HG03520 (cell line): ENCODE results near the gene GJA10.
"Not testable (repeated sequence)": the region's sequence is repeated elsewhere in the genome, so short reads cannot be mapped to it uniquely, and the experiment has no call there.

Source experiments
- ATAC-seq: cut with Tn5 transposase; IDR thresholded peaks from one replicate; pipeline ENCODE4 v1.9.1; 2021; ENCODE audit warnings: mild to moderate bottlenecking, moderate library complexity; ENCODE audit not compliant: unreplicated experiment

GJA10 gene

DNA sequence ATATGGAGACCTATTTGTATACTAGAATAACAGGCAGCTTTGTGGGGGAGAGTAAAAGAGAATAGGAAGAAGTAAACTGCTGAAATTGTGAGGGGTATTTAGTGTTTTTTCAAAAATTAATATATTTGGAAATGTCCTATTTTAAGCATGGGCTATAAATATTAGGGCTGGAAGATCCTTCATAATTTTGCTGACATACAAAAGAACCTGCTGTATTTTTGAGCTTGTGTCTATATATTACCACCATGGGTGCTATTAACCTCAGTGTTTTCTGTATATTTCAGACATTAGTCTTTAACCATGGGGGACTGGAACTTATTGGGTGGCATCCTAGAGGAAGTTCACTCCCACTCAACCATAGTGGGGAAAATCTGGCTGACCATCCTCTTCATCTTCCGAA, at the start of gene GJA10:
Gene GJA10 (plus strand): TSS at position 301 of the 400 bp plus-strand sequence. CDS start 0 bp downstream, at position 301.
- ATAC-seq = no peak

DNA sequence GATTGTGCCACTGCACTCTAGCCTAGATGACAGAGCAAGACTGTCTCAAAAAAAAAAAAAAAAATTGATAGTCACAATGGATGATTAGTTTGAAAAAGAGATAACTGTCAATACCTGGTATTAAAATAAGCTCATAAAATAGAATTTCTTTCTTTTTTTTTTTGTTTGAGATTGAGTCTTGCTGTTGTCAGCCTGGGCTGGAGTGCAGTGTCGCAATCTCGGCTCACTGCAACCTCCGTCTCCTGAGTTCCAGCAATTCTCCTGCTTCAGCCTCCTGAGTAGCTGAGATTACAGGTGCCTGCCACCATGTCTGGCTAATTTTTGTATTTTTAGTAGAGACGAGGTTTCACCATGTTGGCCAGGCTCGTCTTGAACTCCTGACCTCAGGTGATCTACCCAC, 46.8 kb upstream of the GJA10 start:
- not testable (repeated sequence) for ATAC-seq

DNA sequence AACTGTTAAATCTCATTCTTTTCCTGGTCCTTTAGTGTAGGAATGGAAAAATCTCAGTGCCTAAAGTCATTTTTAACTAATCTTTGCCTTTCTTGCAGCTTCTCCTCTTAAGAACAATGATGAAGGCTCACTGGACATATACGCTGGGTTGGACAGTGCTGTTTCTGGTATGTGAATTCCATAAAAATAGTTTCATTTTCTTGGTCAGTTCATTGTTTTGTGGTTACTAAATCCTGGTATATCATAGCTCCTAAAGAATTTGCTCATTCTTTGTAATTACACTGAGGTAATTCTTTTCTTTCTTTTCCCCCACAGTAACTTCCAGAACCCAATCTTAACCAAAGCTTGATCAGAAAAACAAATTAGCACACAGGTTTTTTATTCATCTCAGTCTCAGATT, 41.2 kb upstream of the GJA10 start:
- ATAC-seq = no peak

DNA sequence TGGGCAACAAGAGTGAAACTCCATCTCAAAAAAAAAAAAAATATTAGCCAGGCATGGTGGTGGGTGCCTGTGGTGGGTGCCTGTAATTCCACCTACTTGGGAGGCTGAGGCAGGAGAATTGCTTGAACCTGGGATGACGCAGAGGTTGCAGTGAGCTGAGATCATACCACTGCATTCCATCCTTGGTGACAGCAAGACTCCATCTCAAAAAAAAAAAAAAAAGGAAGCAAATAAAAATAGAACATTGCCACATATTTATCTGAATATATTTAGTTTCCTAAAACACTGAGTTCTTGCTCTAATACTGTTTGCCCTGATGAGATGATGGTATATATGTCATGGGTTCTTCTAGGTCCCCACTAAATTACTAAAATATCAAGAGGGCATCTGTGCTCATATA, 36.2 kb upstream of the GJA10 start:
- ATAC-seq = no peak

DNA sequence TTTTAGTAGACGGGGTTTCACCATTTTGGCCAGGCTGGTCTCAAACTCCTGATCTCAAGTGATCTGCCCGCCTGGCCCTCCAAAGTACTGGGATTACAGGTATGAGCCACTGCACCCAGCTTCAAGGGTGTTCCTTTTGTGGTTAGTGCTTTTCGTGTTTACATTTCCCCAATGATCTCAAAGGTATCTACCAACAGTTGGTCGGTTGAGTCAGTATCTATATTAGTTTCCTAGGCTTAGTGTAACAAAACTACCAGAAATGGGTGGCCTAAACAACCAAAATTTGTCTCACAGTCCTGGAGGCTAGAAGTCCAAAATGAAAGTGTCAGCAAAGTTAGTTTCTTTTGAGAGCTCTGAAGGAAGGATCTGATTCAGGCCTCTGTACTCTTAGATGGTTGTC, 34.5 kb upstream of the GJA10 start:
- peak; percentile 46 for ATAC-seq

DNA sequence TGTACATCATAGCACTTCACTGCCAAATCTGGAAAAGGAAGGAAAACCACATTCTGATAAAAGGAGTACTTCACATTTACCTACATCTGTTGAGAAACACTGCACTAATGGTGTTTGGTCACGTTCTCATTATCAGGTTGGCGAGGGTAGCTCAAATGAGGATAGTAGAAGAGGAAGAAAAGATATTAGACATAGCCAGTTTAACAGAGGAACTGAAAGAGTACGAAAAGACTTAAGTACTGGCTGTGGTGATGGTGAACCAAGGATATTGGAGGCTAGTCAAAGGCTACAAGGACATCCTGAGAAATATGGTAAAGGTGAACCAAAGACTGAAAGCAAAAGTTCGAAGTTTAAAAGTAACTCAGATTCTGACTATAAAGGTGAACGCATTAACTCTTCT, 32.0 kb upstream of the GJA10 start:
- no peak for ATAC-seq

DNA sequence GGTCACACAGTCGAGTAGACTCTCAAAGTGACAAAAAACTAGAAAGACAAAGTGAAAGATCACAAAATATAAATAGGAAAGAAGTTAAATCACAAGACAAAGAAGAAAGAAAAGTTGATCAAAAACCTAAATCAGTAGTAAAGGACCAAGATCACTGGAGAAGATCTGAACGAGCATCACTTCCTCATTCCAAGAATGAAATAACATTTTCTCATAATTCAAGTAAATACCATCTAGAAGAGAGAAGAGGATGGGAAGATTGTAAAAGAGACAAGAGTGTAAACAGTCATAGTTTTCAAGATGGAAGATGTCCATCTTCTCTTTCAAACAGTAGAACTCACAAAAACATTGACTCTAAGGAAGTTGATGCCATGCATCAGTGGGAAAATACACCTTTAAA, 31.6 kb upstream of the GJA10 start:
- no peak for ATAC-seq

DNA sequence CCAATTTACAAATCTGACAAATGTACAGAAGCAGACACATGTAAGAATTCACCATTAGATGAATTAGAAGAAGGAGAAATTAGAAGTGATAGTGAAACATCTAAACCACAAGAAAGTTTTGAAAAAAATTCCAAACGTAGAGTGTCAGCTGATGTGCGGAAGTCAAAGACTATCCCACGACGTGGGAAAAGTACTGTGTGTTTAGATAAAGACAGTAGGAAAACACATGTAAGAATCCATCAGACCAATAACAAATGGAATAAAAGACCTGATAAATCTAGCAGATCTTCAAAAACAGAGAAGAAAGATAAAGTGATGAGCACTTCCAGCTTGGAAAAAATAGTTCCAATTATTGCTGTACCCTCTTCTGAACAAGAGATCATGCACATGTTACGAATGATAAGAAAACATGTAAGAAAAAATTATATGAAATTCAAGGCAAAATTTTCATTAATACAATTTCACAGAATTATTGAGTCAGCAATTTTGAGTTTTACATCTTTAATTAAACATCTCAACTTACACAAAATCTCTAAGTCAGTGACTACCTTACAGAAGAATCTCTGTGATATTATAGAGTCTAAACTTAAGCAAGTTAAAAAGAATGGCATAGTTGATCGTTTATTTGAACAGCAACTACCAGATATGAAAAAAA, 28.1 kb upstream of the GJA10 start:
- ATAC-seq = no peak

DNA sequence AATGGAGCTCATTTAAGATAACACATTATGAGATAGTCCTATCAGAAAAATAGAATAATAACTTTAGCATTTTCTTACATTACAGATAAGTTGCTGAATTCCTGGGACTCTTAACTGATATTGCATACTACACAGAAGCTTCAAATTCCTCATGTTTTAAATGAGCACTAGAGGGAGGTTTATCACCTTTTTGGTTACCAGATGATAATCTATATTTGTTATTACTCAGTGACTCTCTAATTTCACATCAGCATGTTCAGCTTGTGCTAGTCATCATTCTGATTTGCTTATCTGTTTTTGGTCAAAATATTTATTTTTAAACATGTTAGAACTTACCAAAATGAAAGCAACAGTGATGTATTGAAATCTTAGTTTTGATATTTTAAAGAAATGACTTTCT, 20.5 kb upstream of the GJA10 start:
- no peak for ATAC-seq

DNA sequence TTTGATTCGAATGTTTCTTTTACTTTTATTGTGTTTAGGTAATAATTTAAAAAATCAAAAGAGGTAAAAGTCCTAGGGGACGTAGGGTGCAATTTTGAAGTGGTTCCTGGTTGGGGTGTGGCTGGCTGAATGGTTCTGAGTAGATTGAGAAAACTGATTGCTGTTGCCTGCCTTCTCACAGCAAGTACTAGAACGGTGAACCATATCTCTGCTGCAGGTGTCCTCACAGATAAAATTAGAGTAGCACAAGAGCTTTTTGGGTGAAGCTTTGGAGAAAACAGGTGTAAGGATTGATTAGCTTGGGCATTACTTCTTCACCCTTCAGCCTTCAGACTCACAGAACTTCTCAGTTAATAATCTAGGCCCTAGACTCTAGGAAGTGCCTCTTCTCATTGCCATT, 19.8 kb upstream of the GJA10 start:
- ATAC-seq = no peak

DNA sequence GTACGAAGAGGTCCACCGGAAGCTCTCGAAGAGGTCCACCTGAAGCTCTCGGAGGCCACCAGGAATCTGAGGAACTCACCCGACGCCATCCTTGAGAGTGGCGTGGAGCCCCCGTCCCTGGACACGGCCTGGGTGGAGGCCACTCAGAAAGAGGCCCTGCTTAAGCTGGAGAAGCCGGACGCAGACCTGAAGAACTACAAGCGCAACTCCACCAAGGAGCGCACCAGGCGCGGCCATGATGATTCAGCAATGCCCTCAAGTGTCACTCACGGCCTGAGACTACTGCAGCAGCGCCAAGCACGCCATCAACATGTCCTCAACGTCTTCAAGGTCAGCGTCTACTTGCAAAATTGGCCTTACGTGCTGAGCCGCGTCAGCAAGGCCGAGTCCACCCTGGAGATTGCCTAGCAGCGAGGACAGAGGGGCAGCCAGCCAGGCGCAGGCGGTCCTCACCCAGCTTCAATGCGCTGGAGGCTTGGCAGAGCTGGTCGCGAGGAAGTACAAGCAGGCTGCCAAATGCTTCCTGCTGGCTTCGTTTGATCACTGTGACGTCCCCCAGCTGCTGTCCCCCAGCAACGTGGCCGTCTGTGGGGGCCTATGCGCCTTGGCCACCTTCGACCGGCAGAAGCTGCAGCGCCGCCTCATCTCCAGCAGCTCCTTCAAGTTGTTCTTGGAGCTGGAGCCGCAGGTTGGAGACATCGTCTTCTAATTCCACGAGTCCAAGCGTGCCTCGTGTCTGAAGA, 7.7 kb upstream of the GJA10 start:
- ATAC-seq = no peak

DNA sequence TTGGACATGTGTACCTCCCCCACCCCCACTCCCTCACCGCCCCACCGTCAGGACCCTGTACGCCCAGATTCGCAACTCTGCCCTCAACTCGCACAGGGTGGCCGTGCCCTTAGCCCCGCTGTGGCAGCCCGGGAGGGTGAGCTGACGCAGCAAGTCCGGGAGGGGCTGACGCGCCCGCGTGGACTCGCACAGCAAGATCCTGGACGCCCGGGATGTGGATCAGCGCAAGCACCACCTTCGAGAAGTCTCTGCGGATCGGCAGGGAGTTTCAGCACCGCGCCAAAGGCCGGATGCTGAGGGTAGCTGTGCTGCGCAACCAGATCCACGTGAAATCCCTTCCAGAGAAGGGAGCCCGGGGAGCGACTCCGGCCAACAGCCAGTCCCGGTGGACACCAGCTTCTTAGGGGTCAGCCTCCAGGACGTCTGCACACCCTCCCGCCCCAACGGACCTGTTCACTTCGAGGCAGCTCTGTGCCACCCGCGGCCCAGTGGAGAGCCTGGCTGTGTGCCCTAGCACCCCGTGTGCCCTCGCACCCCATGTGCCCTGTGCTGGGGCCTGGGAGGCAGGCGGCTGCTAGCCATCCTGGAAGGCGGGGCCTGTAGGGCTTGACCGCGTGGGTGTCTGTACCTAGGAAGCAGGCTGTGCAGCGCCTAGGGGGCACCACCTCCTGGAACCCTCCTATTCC, 6.7 kb upstream of the GJA10 start:
- ATAC-seq = no peak

DNA sequence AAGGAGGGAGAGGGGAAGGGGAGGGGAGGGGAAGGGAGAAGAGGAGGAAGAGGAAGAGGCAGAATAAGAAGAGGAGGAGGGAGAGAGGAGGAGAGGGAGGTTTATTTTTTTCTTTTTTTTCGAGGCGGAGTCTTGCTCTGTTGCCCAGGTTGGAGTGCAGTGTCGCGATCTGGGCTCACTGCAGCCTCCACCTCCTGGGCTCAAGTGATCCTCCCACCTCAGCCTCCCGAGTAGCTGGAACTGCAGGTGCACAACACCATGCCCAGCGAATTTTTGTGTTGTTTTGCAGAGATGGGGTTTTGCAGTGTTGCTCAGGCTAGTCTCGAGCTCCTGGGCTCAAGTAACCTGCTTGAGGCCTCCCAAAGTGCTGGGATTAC, 6.1 kb upstream of the GJA10 start:
- ATAC-seq = no peak

DNA sequence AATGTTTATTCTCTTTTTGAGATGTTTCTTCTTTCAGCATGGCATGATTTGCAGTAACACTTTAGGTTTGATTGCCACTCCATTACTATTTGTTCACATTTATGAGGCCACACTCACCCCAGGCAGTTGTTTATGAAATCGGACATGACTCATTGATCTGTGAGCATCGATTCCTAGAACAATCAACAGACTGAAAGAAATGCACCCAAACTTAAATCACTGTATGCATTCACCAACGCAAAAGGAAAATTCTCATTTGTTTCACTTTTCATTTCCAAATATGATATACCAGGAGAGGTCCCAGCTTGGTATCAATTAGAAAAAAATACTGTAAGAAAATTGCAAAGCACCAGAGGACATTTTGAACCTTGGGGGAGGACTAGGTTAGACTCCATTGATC, 5.4 kb upstream of the GJA10 start:
- ATAC-seq = no peak

DNA sequence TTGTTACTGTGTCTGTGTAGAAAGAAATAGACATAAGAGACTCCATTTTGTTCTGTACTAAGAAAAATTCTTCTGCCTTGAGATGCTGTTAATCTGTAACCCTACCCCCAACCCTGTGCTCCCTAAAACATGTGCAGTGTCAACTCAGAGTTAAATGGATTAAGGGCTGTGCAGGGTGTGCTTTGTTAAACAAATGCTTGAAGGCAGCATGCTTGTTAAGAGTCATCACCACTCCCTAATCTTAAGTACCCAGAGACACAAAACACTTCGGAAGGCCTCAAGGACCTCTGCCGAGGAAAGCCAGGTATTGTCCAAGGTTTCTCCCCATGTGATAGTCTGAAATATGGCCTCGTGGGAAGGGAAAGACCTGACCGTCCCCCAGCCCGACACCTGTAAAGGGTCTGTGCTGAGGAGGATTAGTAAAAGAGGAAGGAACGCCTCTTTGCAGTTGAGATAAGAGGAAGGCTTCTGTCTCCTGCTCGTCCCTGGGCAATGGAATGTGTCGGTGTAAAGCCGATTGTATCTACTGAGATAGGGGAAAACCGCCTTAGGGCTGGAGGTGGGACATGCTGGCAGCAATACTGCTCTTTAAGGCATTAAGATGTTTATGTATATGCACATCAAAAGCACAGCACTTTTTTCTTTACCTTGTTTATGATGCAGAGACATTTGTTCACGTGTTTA, 3.3 kb upstream of the GJA10 start:
- not testable (repeated sequence) for ATAC-seq

DNA sequence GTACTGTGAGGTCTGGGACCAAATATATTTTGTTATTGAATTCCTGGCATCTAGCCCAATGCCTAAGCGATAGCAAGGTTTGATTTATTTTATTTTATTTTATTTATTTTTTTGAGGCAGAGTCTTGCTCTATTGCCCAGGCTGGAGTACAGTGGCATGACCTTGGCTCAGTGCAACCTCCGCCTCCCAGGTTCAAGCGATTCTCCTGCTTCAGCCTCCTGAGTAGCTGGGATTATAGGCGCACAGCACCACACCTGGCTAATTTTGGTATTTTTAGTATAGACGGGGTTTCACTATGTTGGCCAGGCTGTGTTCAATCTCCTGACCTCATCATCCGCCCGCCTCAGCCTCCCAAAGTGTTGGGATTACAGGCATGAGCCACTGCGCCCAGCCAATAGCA, 1.7 kb upstream of the GJA10 start:
- ATAC-seq = not testable (repeated sequence)

DNA sequence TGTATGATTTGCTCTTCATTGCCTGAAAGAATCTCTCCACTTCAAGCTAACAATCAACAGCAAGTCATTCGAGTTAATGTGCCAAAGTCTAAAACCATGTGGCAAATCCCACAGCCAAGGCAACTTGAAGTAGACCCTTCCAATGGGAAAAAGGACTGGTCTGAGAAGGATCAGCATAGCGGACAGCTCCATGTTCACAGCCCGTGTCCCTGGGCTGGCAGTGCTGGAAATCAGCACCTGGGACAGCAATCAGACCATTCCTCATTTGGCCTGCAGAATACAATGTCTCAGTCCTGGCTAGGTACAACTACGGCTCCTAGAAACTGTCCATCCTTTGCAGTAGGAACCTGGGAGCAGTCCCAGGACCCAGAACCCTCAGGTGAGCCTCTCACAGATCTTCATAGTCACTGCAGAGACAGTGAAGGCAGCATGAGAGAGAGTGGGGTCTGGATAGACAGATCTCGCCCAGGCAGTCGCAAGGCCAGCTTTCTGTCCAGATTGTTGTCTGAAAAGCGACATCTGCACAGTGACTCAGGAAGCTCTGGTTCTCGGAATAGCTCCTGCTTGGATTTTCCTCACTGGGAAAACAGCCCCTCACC, 1.1 kb downstream of the GJA10 start:
- ATAC-seq = no peak

DNA sequence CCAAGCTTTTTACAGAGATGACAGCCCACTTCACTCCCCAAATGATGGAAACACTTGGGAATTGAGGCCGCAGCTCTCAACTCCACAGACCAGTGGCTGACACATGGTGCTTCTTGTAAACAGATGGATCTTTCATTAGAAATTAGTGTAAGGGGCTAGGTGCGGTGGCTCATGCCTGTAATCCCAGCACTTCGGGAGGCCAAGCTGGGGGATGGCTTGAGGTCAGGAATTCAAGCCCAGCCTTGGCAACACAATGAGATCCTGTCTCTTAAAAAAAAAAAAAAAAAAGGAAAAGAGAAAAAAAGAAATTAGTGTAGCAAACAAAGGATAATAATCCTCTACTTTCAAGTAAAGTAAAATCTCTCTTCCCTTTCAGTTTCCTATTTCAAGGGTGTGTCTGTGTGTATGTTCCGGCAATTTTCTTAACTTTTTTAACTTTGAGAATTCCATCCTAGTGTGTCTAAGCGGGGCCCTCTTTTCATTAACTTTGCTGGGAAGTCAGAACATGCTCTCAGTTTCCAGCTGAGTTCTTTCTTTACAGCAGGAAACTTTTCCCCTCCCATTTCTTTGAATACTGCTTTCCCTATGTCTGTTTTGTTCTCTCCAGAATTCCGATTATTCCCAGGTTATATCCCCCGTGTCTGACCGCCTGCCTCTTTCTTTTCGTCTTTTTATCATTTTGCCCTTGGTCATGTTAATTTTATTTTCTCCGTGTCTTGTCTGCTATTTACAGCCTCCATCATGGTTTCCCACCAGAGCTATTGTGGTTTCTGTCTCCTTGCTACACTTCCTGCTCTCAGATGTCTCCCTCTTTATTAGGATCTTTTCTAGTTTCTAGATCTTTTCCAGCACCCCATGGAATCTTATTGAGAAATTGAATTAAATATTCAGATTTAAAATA, 16.0 kb downstream of the GJA10 start:
- not testable (repeated sequence) for ATAC-seq

DNA sequence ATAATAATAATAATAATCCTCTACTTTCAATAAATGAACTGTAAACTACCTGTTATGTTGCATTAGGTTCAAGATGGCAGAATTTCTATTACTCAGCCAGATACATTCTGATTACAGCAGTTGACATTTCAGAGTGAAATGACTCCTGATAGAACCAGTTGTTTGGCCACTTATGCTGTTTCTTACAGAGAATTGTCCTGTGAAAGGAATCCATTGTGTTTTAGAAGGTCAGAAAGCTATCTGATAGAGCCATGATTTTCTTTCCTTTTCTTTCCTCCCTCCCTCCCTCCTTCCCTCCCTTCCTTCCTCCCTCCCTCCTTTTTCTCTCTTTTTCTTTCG, 16.6 kb downstream of the GJA10 start:
- no peak for ATAC-seq
